Endothelial cell of umbilical vein (primary cell): ENCODE data around the gene SAMMSON. TPM values are rescaled to one million over a fixed set of nuclear protein-coding genes. Genes with fewer than 3 reads are reported as not detected.

Source experiments
- BruUV-seq: library from RNA; stranded (reverse); fragments of 400-500 nt; replicated peaks from 2 replicates; lab custom pipeline; 2021; lab: Mats Ljungman, UMichigan
- CTCF ChIA-PET: fragments of 300-600, 350-600 bp; sonication (Branson Sonifier 250); formaldehyde crosslinking; loops from one replicate; lab custom pipeline; 2021; ENCODE audit warnings: antibody characterized with exemption, inconsistent platforms; lab: Charles Lee
- POLR2A ChIA-PET: fragments of 300-600, 350-600 bp; sonication (Branson Sonifier 250); formaldehyde crosslinking; loops from one replicate; lab custom pipeline; 2021; ENCODE audit warnings: antibody characterized with exemption, inconsistent platforms; lab: Charles Lee
- DNase-seq: peaks from one replicate; pipeline ENCODE4 v3.0.0-alpha.2; 2011; ENCODE audit warnings: low read depth, low spot score
- FAIRE-seq: peaks from 2 replicates; lab custom pipeline; 2011; peaks lifted over from hg19 to GRCh38; lab: Jason Lieb, UNC
- H2AFZ ChIP-seq: 2 replicates; pipeline ENCODE4 v1.6.0; 2012; ENCODE audit warnings: low read depth, low read length, control low read depth, inconsistent platforms
- H3K27ac ChIP-seq: 2 replicates; pipeline ENCODE4 v1.5.1; 2011; ENCODE audit warnings: low read depth, mild to moderate bottlenecking, control low read depth, low read length, moderate library complexity; ENCODE audit not compliant: insufficient read depth
- H3K27me3 ChIP-seq, 2 experiments: 2 replicates each; pipeline versions ENCODE4 v1.6.0 to v1.6.1; 2011; ENCODE audit warnings: low read length in 2 of 2, mixed read lengths in 1 of 2; ENCODE audit not compliant: control insufficient read depth in 2 of 2, insufficient read depth in 2 of 2
- H3K36me3 ChIP-seq, 2 experiments: 2 replicates in 1 of 2; 3 replicates in 1 of 2; pipeline ENCODE4 v1.5.1; 2011; ENCODE audit warnings: low read length in 2 of 2, mild to moderate bottlenecking in 1 of 2, moderate library complexity in 1 of 2; ENCODE audit not compliant: control insufficient read depth in 2 of 2, insufficient read depth in 2 of 2; ENCODE audit errors: extremely low read depth in 1 of 2
- H3K4me1 ChIP-seq: 3 replicates; pipeline ENCODE4 v1.5.1; 2011; ENCODE audit warnings: mild to moderate bottlenecking, low read length; ENCODE audit not compliant: control insufficient read depth, insufficient read depth; ENCODE audit errors: extremely low read depth
- H3K4me2 ChIP-seq: 2 replicates; pipeline ENCODE4 v1.6.1; 2011; ENCODE audit warnings: low read length, control low read depth, mixed read lengths; ENCODE audit not compliant: insufficient read depth
- H3K4me3 ChIP-seq, 3 experiments: fragments of 200-600 bp in 1 of 3; sonication (generic), shearing (Covaris generic) in 1 of 3; replicated peaks in 1 of 3; 2 replicates each; pipeline ENCODE4 v1.5.1; 2011 to 2016; ENCODE audit warnings: control low read depth in 3 of 3, low read length in 3 of 3, mild to moderate bottlenecking in 2 of 3, inconsistent platforms in 1 of 3, low read depth in 1 of 3, moderate library complexity in 1 of 3; ENCODE audit not compliant: insufficient read depth in 1 of 3
- H3K79me2 ChIP-seq: 2 replicates; pipeline ENCODE4 v1.6.0; 2012; ENCODE audit warnings: low read length, inconsistent platforms; ENCODE audit not compliant: control insufficient read depth, insufficient read depth
- H3K9ac ChIP-seq: replicated peaks from 2 replicates; pipeline ENCODE3; 2011; ENCODE audit warnings: low read length, control low read depth; ENCODE audit not compliant: insufficient read depth; ENCODE audit errors: extremely low read depth
- H3K9me1 ChIP-seq: replicated peaks from 3 replicates; pipeline ENCODE4 v1.6.0; 2011; ENCODE audit warnings: mild to moderate bottlenecking, low read length; ENCODE audit not compliant: control insufficient read depth, insufficient read depth; ENCODE audit errors: extremely low read depth
- H3K9me3 ChIP-seq: replicated peaks from 2 replicates; pipeline ENCODE4 v1.5.1; 2012; ENCODE audit warnings: low read length, inconsistent platforms; ENCODE audit not compliant: control insufficient read depth, insufficient read depth
- H4K20me1 ChIP-seq: replicated peaks from 2 replicates; pipeline ENCODE3; 2011; ENCODE audit warnings: mild to moderate bottlenecking, low read length; ENCODE audit not compliant: control insufficient read depth, insufficient read depth; ENCODE audit errors: extremely low read depth
- CTCF ChIP-seq, 2 donors: IDR thresholded peaks; 1 replicate in 1 of 2; 2 replicates in 1 of 2; pipeline ENCODE4 v1.5.1; 2011; ENCODE audit warnings: low read length in 2 of 2, mild to moderate bottlenecking in 2 of 2, moderate library complexity in 2 of 2, control low read depth in 1 of 2, inconsistent platforms in 1 of 2, low read depth in 1 of 2; ENCODE audit not compliant: insufficient read depth in 1 of 2; ENCODE audit errors: extremely low read depth in 1 of 2
- EZH2 ChIP-seq: IDR thresholded peaks from 2 replicates; pipeline ENCODE4 v1.6.1; 2012; ENCODE audit warnings: borderline replicate concordance, low read depth, mild to moderate bottlenecking, moderate library complexity, low read length, inconsistent platforms; ENCODE audit not compliant: severe bottlenecking
- FOS ChIP-seq: IDR thresholded peaks from 2 replicates; pipeline ENCODE4 v1.6.1; 2011; ENCODE audit warnings: mild to moderate bottlenecking, low read length, moderate library complexity, borderline replicate concordance; ENCODE audit not compliant: insufficient read depth
- GATA2 ChIP-seq: IDR thresholded peaks from 2 replicates; pipeline ENCODE4 v1.7.0; 2011; ENCODE audit warnings: low read depth, mild to moderate bottlenecking, moderate library complexity, mixed read lengths, low read length; ENCODE audit not compliant: insufficient read length, insufficient read depth
- JUN ChIP-seq: IDR thresholded peaks from 2 replicates; pipeline ENCODE4 v1.6.1; 2011; ENCODE audit warnings: borderline replicate concordance, low read depth; ENCODE audit not compliant: insufficient read length, insufficient read depth
- MYC ChIP-seq: IDR thresholded peaks from one replicate; pipeline ENCODE4 v1.6.1; 2011; ENCODE audit warnings: mild to moderate bottlenecking, low read depth, low read length
- POLR2A ChIP-seq: IDR thresholded peaks from 2 replicates; pipeline ENCODE4 v1.6.1; 2012; ENCODE audit warnings: low read depth, mild to moderate bottlenecking, control low read depth, low read length
- POLR2AphosphoS5 ChIP-seq: IDR thresholded peaks from 2 replicates; pipeline ENCODE4 v1.6.1; 2012; ENCODE audit warnings: low read depth, mild to moderate bottlenecking, control low read depth, low read length, moderate library complexity; ENCODE audit not compliant: insufficient read depth
- dilution Hi-C: fragments of 300-500 bp; cut with MboI; formaldehyde crosslinking; loops from one replicate; pipeline ENCODE4 v1.15.0; 2019; ENCODE audit warnings: low sequenced_read_pairs; ENCODE audit not compliant: extremely low pct_ligation_motif_present
- intact Hi-C: fragments of 100-400 bp; cut with micrococcal nuclease; formaldehyde crosslinking; loops from one replicate; pipeline ENCODE4 v1.10.0; 2022
- polyA plus RNA-seq, 4 experiments: library from polyadenylated mRNA; depleted of rRNA in 3 of 4; stranded (reverse) in 3 of 4; unstranded in 1 of 4; fragments of >200 nt; gene quantifications; 2 replicates each; pipeline versions ENCODE4 v1.2.1 to v1.2.3, GENCODE V29; 2011 to 2012; ENCODE audit warnings: missing spikeins in 1 of 4
- total RNA-seq: library from RNA; stranded (reverse); gene quantifications from 2 replicates; pipeline ENCODE4 v1.2.3, GENCODE V29; 2021
- TF ChIP-seq, protein P1 (sequence below): IDR thresholded peaks from 2 replicates; pipeline ENCODE4 v1.6.1; 2011; ENCODE audit not compliant: insufficient read depth, insufficient read length

SAMMSON gene
- total and polyA plus RNA-seq, 2 donors (not counting 3 experiments of a cell fraction or from before 2014, with no cell fraction given): not detected

- no peak for FAIRE-seq
- BruUV-seq: no TSS peak
- CTCF ChIA-PET: no interaction called here
These were observed 4.6 kb upstream of the SAMMSON start for GRCh38 chr3:69994919-69995318.

More at GRCh38 chr3:69994919-69995318, 4.6 kb upstream of the SAMMSON start:
- H3K9me1 ChIP-seq: no peaks in the 10 kb centered on the region
- H3K4me1 ChIP-seq: no peaks in the 10 kb centered on the region
- H3K4me3 ChIP-seq: no peak overlapping the region
- TF ChIP-seq FOS (no peak), GATA2 (no peak), CTCF (IDR thresholded peaks at IDR 0.05; ENCODE audit: extremely low read depth in 1 of 2, insufficient read depth in 1 of 2, low read depth in 1 of 2, low read length in 2 of 2) (no peak), EZH2 (no peak), POLR2A (no peak), POLR2AphosphoS5 (no peak), MYC (no peak), JUN (no peak)
- TF ChIP-seq, protein P1, sequence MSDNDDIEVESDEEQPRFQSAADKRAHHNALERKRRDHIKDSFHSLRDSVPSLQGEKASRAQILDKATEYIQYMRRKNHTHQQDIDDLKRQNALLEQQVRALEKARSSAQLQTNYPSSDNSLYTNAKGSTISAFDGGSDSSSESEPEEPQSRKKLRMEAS: no peak
- dilution Hi-C loops: no loop called here
- no peak overlapping the region for H2AFZ ChIP-seq
- H3K9me3 ChIP-seq: no peaks in the 10 kb centered on the region
- intact Hi-C loops: no loop called here
- no peaks in the 10 kb centered on the region for H4K20me1 ChIP-seq
- no peaks in the 10 kb centered on the region for H3K36me3 ChIP-seq
- peaks cover 0 to 2% of the 10 kb centered on the region in 2 experiments for H3K27me3 ChIP-seq
- H3K4me2 ChIP-seq: no peak overlapping the region
- POLR2A ChIA-PET: no interaction called here
- no peak overlapping the region for H3K9ac ChIP-seq
- DNase-seq: no peak
- no peaks in the 10 kb centered on the region for H3K79me2 ChIP-seq
- no peak overlapping the region for H3K27ac ChIP-seq
